NB4 (cell line): ENCODE measurements around the gene SPRR1A.

ENCODE experiments used
- DNase-seq: peaks from one replicate; pipeline ENCODE4 v3.0.0; 2010; ENCODE audit warnings: low read depth
- H3K4me3 ChIP-seq: one replicate; pipeline ENCODE4 v1.5.1; 2011; ENCODE audit warnings: mild to moderate bottlenecking, low read depth, low read length, moderate library complexity
- CTCF ChIP-seq: IDR thresholded peaks from one replicate; pipeline ENCODE4 v1.5.1; 2012; ENCODE audit warnings: low read depth, low read length
- MYC ChIP-seq: IDR thresholded peaks from 2 replicates; pipeline ENCODE4 v1.6.1; 2011; ENCODE audit warnings: low read depth, low read length
- POLR2A ChIP-seq: IDR thresholded peaks from 2 replicates; pipeline ENCODE4 v1.6.1; 2011; ENCODE audit warnings: mild to moderate bottlenecking; ENCODE audit not compliant: insufficient read length; ENCODE audit errors: extremely low read depth
- TF ChIP-seq, protein P1 (sequence below): IDR thresholded peaks from 2 replicates; pipeline ENCODE4 v1.6.1; 2011; ENCODE audit warnings: low read depth, low read length

Gene SPRR1A

GRCh38 chr1:152977614-152978013, 6.3 kb upstream of the SPRR1A start:
- no peak for DNase-seq
- TF ChIP-seq CTCF = no peak
- no peak for TF ChIP-seq POLR2A
- TF ChIP-seq, protein P1, sequence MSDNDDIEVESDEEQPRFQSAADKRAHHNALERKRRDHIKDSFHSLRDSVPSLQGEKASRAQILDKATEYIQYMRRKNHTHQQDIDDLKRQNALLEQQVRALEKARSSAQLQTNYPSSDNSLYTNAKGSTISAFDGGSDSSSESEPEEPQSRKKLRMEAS = no peak
- TF ChIP-seq MYC = no peak
- H3K4me3 ChIP-seq = no peak overlapping the region

GRCh38 chr1:152980676-152981075, 3.2 kb upstream of the SPRR1A start:
- no peak for DNase-seq
- TF ChIP-seq MYC = no peak
- TF ChIP-seq, protein P1 = no peak
- TF ChIP-seq POLR2A = no peak
- TF ChIP-seq CTCF = no peak
- no peak overlapping the region for H3K4me3 ChIP-seq

DNA sequence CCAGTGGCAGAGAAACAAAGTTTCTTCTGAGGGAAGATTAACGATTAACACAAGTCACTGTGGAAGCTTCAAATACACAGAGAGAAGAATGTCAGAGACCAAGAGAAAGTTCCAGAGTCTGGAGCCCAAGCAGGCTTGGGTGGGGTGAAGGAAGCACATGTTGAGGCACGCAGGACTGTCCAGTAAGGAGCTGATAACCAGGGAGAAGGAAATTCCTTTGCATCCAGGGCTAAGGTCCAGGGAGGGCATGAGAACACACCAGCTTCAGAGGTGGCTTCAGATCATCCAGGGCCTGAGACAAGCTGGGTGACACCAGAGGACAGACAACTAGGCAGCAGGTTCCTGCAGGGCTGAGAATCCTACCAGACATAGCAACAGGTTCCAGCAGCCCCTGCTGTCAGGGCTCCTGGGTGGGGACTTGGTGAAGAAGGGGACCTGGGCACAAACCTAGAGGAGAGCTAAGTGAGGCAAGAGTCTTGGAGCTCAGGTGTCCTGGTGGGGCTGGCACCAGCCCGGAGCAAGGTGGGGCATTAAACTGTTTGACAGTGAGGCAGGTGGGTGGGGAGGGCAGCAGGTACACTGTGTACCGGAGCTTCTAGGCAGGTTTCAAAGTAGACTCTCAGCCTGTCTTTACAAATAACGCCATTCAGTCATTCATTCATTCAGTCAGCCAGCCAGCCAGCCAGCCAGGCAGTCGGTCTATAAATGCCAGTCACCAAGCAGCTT, 2.6 kb upstream of the SPRR1A start:
- no peak for TF ChIP-seq CTCF
- TF ChIP-seq POLR2A = no peak
- no peak for TF ChIP-seq MYC
- TF ChIP-seq, protein P1 = no peak
- no peak for DNase-seq
- no peak overlapping the region for H3K4me3 ChIP-seq

- no peak for DNase-seq
- no peak overlapping the region for H3K4me3 ChIP-seq
- TF ChIP-seq MYC = no peak
These were observed 1.8 kb upstream of the SPRR1A start for GRCh38 chr1:152982076-152982475.

DNA sequence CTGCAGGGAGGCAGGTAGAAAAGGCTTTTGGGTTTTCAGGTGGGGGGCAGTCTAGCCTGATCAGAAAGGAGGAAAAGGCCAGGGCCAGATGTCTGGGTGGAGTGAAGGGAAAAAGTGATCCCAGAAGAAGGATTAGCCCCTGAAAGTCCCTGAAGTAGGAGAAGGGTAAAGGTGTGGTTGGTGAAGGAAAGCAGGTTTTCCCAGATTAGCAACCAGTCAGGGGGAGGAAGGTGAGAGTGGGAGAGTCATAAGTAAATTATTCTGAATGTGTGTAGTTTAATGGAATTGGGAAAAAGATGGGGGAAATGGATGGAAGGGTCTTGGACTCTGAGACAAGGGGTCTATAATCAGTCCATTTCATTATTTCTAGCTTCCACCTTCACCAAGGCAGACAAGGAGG, 647 bp upstream of the SPRR1A start:
- TF ChIP-seq POLR2A = no peak
- TF ChIP-seq, protein P1 = no peak
- no peak for TF ChIP-seq MYC
- TF ChIP-seq CTCF = no peak
- DNase-seq = no peak
- no peak overlapping the region for H3K4me3 ChIP-seq

GRCh38 chr1:152986578-152986977, 2.7 kb downstream of the SPRR1A start:
- no peak for DNase-seq
- TF ChIP-seq CTCF (no peak), POLR2A (no peak), MYC (no peak)
- TF ChIP-seq, protein P1 = no peak
- H3K4me3 ChIP-seq = no peak overlapping the region
